K562 (cell line): Measurements from ENCODE around the gene CD55.

Experiments used
- CREB1 ChIP-seq, 2 experiments: sonication (generic) in 1 of 2; formaldehyde crosslinking in 1 of 2; IDR thresholded peaks; 2 replicates each; pipeline versions ENCODE4 v1.6.1 to v1.8.0; 2012 to 2022; ENCODE audit warnings: inconsistent platforms in 1 of 2, mild to moderate bottlenecking in 1 of 2, missing genetic modification reagents in 1 of 2, moderate library complexity in 1 of 2
- HSF4 ChIP-seq: fragments of 250-450 bp; sonication (Bioruptor Pico); IDR thresholded peaks from 2 replicates; pipeline ENCODE4 v2.1.2; 2022; ENCODE audit warnings: mild to moderate bottlenecking, moderate library complexity, borderline replicate concordance
- MAFF ChIP-seq: IDR thresholded peaks from 2 replicates; pipeline ENCODE4 v1.6.1; 2012; ENCODE audit warnings: low read length, improper control_type of control experiment
- TAF1 ChIP-seq: IDR thresholded peaks from 2 replicates; pipeline ENCODE4 v1.6.1; 2011; ENCODE audit warnings: mild to moderate bottlenecking, low read length, moderate library complexity; ENCODE audit not compliant: insufficient read depth, control insufficient read depth, severe bottlenecking; ENCODE audit errors: extremely low read depth
- TCF7 ChIP-seq: sonication (generic); IDR thresholded peaks from 2 replicates; pipeline ENCODE4 v1.6.1; 2016; ENCODE audit warnings: antibody characterized with exemption, borderline replicate concordance
- ZSCAN32 ChIP-seq: fragments of 450-650 bp; formaldehyde crosslinking; IDR thresholded peaks from 2 replicates; pipeline ENCODE4 v1.4.0; 2020; ENCODE audit warnings: mild to moderate bottlenecking, moderate library complexity
- TF ChIP-seq, protein P1 (sequence below): sonication (generic); formaldehyde crosslinking; IDR thresholded peaks from 2 replicates; pipeline ENCODE4 v1.5.0; 2020; ENCODE audit warnings: missing genetic modification reagents
- TF ChIP-seq, protein P2 (sequence below), 3 experiments: fragments of 200-800 bp in 1 of 3; fragments of 250-450 bp in 1 of 3; fragments of 450-650 bp in 1 of 3; sonication (Bioruptor Pico) in 1 of 3; sonication (Bioruptor generic) in 1 of 3; formaldehyde crosslinking in 1 of 3; IDR thresholded peaks; 2 replicates each; pipeline versions ENCODE4 v1.6.1 to v1.8.0; 2016 to 2022; ENCODE audit warnings: mild to moderate bottlenecking in 2 of 3, missing genetic modification characterization in 2 of 3, missing compliant biosample characterization in 1 of 3, moderate library complexity in 1 of 3
- TF ChIP-seq, protein P3 (sequence below): fragments of 450-650 bp; formaldehyde crosslinking; IDR thresholded peaks from 2 replicates; pipeline ENCODE4 v1.4.0; 2022; ENCODE audit warnings: missing genetic modification characterization
- TF ChIP-seq, protein P4 (sequence below), 3 experiments: IDR thresholded peaks in 2 of 3; conservative IDR thresholded peaks in 1 of 3; 2 replicates each; pipeline ENCODE4 v1.5.1; 2011 to 2012; ENCODE audit warnings: low read length in 3 of 3, mild to moderate bottlenecking in 3 of 3, control low read depth in 2 of 3, improper control_type of control experiment in 1 of 3, inconsistent platforms in 1 of 3, low read depth in 1 of 3, mixed read lengths in 1 of 3, moderate library complexity in 1 of 3; ENCODE audit not compliant: insufficient read depth in 2 of 3
- TF ChIP-seq, protein P5 (sequence below): fragments of 450-650 bp; formaldehyde crosslinking; IDR thresholded peaks from 2 replicates; pipeline ENCODE4 v1.4.0; 2022; ENCODE audit warnings: missing genetic modification characterization

DNA sequence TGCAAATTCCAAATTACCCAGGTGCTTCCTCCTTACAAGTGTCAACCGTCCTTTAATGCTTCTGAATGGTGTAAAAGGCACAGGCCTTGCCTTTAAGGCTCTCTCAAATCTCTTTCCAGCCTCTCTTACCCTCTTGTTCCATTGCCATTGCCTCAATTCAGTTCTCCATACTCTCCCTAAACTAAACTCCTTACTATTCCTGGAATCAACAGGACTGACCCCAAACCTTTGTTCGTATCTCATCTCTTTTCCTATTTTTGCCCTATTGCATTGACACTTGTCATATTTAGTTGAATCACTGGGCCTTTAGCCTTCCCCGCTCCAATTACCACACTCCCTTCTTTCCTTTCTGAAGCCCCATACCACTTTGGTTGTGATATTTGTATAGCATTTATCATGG lies 3.9 kb upstream of the CD55 start:
- TF ChIP-seq MAFF (no peak), TCF7 (no peak), ZSCAN32 (CRISPR knock-in tag) (no peak), CREB1 (IDR thresholded peaks at IDR 0.05) (no peak), CREB1 (CRISPR knock-in tag; IDR thresholded peaks at IDR 0.05) (no peak), HSF4 (no peak), TAF1 (no peak)
- TF ChIP-seq, protein P1, sequence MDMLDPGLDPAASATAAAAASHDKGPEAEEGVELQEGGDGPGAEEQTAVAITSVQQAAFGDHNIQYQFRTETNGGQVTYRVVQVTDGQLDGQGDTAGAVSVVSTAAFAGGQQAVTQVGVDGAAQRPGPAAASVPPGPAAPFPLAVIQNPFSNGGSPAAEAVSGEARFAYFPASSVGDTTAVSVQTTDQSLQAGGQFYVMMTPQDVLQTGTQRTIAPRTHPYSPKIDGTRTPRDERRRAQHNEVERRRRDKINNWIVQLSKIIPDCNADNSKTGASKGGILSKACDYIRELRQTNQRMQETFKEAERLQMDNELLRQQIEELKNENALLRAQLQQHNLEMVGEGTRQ (CRISPR knock-in tag), result no peak
- TF ChIP-seq, protein P2, sequence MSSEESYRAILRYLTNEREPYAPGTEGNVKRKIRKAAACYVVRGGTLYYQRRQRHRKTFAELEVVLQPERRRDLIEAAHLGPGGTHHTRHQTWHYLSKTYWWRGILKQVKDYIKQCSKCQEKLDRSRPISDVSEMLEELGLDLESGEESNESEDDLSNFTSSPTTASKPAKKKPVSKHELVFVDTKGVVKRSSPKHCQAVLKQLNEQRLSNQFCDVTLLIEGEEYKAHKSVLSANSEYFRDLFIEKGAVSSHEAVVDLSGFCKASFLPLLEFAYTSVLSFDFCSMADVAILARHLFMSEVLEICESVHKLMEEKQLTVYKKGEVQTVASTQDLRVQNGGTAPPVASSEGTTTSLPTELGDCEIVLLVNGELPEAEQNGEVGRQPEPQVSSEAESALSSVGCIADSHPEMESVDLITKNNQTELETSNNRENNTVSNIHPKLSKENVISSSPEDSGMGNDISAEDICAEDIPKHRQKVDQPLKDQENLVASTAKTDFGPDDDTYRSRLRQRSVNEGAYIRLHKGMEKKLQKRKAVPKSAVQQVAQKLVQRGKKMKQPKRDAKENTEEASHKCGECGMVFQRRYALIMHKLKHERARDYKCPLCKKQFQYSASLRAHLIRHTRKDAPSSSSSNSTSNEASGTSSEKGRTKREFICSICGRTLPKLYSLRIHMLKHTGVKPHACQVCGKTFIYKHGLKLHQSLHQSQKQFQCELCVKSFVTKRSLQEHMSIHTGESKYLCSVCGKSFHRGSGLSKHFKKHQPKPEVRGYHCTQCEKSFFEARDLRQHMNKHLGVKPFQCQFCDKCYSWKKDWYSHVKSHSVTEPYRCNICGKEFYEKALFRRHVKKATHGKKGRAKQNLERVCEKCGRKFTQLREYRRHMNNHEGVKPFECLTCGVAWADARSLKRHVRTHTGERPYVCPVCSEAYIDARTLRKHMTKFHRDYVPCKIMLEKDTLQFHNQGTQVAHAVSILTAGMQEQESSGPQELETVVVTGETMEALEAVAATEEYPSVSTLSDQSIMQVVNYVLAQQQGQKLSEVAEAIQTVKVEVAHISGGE (CRISPR knock-in tag; IDR thresholded peaks at IDR 0.05), result no peak
- TF ChIP-seq, protein P3, sequence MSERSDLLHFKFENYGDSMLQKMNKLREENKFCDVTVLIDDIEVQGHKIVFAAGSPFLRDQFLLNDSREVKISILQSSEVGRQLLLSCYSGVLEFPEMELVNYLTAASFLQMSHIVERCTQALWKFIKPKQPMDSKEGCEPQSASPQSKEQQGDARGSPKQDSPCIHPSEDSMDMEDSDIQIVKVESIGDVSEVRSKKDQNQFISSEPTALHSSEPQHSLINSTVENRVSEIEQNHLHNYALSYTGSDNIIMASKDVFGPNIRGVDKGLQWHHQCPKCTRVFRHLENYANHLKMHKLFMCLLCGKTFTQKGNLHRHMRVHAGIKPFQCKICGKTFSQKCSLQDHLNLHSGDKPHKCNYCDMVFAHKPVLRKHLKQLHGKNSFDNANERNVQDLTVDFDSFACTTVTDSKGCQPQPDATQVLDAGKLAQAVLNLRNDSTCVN (CRISPR knock-in tag), result peak; percentile 72; the same call in 1 of the 2 replicates
- TF ChIP-seq, protein P4, sequence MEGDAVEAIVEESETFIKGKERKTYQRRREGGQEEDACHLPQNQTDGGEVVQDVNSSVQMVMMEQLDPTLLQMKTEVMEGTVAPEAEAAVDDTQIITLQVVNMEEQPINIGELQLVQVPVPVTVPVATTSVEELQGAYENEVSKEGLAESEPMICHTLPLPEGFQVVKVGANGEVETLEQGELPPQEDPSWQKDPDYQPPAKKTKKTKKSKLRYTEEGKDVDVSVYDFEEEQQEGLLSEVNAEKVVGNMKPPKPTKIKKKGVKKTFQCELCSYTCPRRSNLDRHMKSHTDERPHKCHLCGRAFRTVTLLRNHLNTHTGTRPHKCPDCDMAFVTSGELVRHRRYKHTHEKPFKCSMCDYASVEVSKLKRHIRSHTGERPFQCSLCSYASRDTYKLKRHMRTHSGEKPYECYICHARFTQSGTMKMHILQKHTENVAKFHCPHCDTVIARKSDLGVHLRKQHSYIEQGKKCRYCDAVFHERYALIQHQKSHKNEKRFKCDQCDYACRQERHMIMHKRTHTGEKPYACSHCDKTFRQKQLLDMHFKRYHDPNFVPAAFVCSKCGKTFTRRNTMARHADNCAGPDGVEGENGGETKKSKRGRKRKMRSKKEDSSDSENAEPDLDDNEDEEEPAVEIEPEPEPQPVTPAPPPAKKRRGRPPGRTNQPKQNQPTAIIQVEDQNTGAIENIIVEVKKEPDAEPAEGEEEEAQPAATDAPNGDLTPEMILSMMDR (IDR thresholded peaks at IDR 0.05 in 2 of 3, conservative IDR thresholded peaks at IDR 0.05 in 1 of 3; ENCODE audit: insufficient read depth in 2 of 3, low read depth in 1 of 3, low read length in 3 of 3), result no peak
- TF ChIP-seq, protein P5, sequence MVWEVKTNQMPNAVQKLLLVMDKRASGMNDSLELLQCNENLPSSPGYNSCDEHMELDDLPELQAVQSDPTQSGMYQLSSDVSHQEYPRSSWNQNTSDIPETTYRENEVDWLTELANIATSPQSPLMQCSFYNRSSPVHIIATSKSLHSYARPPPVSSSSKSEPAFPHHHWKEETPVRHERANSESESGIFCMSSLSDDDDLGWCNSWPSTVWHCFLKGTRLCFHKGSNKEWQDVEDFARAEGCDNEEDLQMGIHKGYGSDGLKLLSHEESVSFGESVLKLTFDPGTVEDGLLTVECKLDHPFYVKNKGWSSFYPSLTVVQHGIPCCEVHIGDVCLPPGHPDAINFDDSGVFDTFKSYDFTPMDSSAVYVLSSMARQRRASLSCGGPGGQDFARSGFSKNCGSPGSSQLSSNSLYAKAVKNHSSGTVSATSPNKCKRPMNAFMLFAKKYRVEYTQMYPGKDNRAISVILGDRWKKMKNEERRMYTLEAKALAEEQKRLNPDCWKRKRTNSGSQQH (CRISPR knock-in tag), result no peak
